RWPE1 (cell line): Measurements from ENCODE around the gene TAS1R1.

Source experiments
- CTCF ChIA-PET: fragments of 350-600 bp; sonication (Branson Sonifier 250); formaldehyde crosslinking; extraction: SDS; loops from one replicate; lab custom pipeline; 2021; lab: Yijun Ruan, JAX
- POLR2A ChIA-PET: fragments of 400-600 bp; formaldehyde crosslinking; extraction: SDS; loops from one replicate; lab custom pipeline; 2020; ENCODE audit warnings: antibody characterized with exemption; ENCODE audit not compliant: low non-redundant PET; lab: Yijun Ruan, JAX
- DNase-seq: peaks from one replicate; pipeline ENCODE4 v3.0.0; 2012; ENCODE audit warnings: low spot score
- H3K27ac ChIP-seq: fragments of 450-650 bp; 2 replicates; pipeline ENCODE4 v1.5.1; 2017
- CTCF ChIP-seq: fragments of 450-650 bp; conservative IDR thresholded peaks from 2 replicates; pipeline ENCODE4 v1.5.1; 2017; ENCODE audit warnings: low read depth, mild to moderate bottlenecking

TAS1R1 gene

GRCh38 chr1:6628971-6629479, 73.9 kb downstream of the TAS1R1 start:
- H3K27ac ChIP-seq, result peak overlapping the region; percentile 35; the same call in 1 of the 2 replicates
- no peak for DNase-seq
- no peak for TF ChIP-seq CTCF
- ChIA-PET POLR2A (no interaction called here), CTCF (no interaction called here)
